TTC549 (cell line): ENCODE results near the gene UBASH3A.

Experiments used
- FAIRE-seq: peaks from 2 replicates; lab custom pipeline; 2012; peaks lifted over from hg19 to GRCh38; lab: Jason Lieb, UNC

Gene UBASH3A

GRCh38 chr21:42411891-42412635, 8.4 kb downstream of the UBASH3A start:
- FAIRE-seq, result no peak

- no peak for FAIRE-seq
These were observed 8.9 kb downstream of the UBASH3A start for GRCh38 chr21:42412636-42412933.

- no peak for FAIRE-seq
These were observed 9.4 kb downstream of the UBASH3A start for GRCh38 chr21:42413093-42413492.

DNA sequence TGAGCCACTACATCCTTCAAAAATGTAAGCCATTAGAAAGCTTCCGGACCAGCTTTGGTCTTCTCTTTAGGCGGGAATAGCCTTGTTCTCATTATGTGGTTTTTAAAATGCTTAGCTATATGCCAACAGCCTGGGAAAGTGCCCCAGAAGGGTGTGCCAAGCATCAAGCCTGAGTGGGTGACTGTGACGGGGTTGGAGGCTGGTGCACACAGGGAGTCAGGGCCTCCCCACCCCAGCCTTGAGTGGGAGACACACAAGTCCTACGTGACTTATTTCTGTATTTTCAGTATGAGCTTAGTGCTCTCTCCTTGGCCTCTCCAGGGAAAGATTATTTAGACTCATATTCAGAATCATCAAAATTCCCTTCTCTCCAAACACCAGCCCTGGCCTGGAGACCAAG, 9.8 kb downstream of the UBASH3A start:
- no peak for FAIRE-seq

DNA sequence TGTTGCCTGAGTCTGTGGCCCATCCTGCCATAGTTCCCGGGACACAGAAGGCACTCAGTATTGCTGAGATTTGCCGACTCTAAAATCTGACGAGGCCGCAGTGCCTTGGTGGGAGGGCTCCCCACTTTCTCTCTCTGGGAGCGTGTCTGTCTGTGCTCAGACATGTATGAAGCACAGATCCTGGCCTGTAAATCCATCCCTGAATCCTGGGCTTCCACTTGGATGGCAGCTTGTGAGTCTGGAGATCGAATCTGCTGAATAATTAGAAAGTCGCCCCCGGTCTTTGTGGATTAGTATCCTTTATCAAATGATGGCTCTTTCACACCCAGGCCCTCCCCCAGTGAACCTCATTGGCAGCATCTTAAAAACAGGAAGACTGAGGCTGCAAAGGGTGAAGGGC, 10.4 kb downstream of the UBASH3A start:
- no peak for FAIRE-seq

GRCh38 chr21:42414553-42414927, 10.8 kb downstream of the UBASH3A start:
- FAIRE-seq, result no peak

DNA sequence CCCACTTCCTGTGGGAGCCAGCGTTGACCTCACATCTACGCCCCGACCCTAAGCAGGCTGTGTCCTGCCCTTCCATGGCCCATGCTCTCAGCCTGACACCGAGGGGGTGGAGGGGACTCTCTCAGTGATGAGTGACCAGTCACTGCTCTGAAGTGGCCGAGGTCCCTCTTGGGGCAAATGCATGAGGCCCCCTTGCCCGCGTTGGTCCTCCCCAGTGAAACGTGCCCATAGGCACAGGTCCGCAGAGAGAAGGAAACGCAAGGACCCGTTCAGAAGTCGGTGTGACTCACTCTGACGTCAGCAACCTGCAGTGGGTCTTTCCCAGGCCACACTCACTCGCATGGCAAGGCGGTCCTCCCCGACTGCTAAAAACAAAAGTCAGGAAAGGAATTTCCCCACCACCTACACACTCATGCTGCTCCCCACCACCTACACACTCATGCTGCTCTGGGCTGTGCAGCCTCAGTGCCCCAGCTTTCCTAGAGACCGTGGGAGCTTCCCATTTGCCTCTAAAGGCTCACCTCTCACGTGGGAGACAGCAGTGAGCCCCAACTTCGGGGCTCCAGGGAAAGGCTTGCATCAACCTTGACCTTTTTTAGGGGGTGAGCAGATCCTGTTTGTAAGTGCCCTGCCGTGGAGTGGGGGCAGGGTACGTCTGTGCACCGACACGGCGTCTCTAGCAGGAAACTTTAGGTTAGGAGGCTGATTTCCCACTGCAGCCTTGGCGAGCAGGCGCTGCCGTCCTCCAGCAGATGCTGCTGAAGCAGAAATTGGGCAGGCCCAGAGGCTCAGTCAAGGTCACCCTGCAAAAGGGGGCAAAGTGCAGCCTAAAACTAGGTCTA, 11.4 kb downstream of the UBASH3A start:
- no peak for FAIRE-seq

DNA sequence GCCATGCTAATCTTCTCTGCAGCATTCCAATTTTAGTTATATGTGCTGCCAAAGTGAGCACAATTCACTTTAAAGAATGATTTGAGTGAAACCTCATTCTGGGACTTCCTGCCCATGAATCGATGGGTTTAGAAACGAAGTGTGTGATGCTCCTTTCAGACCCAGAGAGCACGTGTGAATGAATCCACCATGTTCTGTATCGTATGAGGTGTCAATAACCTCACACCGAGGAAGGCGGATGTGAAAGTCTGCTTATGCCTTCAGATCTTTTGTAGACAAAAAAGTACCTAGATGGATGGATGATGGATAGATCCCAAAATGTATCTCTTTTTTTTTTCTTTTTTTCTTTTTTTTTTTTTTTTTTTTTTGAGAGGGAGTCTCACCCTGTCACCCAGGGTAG, 13.8 kb downstream of the UBASH3A start:
- no peak for FAIRE-seq

- FAIRE-seq, result no peak
These were observed 15.2 kb downstream of the UBASH3A start for GRCh38 chr21:42418886-42419285.

GRCh38 chr21:42419845-42420244, 16.1 kb downstream of the UBASH3A start:
- no peak for FAIRE-seq

- no peak for FAIRE-seq
These were observed 17.5 kb downstream of the UBASH3A start for GRCh38 chr21:42421018-42421793.

GRCh38 chr21:42423197-42423675, 19.5 kb downstream of the UBASH3A start:
- FAIRE-seq, result no peak

DNA sequence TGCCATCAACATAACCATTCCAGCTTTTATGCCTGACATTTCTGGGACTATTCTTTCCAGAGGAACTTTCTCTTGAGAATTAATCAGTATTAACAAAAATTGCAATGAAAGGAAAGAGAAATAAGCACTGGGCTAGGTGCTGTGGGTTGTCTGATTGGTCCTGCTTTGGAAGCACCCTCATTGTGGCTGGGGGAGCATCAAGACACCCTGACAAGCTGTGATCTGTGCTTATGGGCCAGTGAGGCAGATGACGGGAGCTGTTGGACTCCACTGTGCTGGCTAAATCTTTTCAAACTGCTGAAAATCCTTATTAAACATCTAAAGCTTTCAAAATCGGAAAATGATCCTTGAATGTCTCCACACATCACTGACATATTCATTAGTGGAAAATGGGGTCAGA, 20.0 kb downstream of the UBASH3A start:
- no peak for FAIRE-seq

- no peak for FAIRE-seq
These were observed 21.3 kb downstream of the UBASH3A start for GRCh38 chr21:42424914-42425541.

GRCh38 chr21:42425591-42425990, 21.9 kb downstream of the UBASH3A start:
- FAIRE-seq, result no peak

- no peak for FAIRE-seq
These were observed 22.7 kb downstream of the UBASH3A start for GRCh38 chr21:42426424-42426823.

DNA sequence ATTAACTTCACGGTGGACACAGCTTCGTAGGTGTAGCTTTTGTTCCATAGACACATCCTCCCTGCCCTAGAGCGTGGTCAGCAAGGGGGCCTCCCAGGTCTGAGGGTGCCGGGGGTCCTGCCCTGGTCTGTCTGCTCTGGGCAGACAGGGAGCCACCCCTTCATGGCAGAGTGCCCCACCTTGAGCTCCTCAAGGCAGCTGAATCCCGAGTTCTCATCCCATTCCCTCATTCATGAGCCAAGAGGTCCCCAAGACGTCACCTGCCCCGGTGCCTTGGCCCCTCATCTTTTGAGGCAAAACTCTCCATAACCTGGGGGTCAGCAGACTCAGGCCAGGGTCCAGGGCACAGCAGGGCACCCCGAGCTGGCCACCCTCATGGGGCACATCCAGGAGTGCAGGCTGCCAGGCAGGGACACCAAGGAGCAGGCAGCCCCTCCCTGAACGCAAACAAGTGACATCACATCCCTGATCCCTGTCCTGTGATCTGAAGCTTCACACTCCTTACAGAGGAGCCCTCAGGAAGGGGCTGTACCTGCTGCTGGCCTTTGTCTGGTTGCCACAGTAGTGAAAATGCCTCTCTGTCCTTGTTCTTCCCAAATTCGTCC, 23.3 kb downstream of the UBASH3A start:
- FAIRE-seq, result no peak

- FAIRE-seq, result no peak
These were observed 24.2 kb downstream of the UBASH3A start for GRCh38 chr21:42427809-42428419.

DNA sequence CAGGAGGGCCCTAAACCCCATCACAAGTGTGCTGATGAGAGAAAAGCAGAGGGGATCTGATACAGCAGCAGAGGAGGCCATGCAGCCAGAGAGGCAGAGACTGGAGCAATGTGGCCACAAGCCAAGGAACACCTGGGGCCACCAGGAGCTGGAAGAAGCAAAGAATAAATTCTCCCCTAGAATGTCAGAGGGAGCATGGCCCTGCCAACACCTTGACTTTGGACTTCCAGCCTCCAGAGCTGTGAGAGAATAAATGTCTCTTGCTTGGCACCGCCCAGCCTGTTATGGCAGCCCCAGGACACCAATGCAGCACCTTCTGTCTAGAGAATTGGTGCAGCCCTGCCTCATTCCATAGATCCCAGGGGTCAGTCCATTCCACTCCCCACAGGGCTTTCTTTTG, 25.3 kb downstream of the UBASH3A start:
- FAIRE-seq, result no peak

- no peak for FAIRE-seq
These were observed 26.2 kb downstream of the UBASH3A start for GRCh38 chr21:42429856-42430255.

DNA sequence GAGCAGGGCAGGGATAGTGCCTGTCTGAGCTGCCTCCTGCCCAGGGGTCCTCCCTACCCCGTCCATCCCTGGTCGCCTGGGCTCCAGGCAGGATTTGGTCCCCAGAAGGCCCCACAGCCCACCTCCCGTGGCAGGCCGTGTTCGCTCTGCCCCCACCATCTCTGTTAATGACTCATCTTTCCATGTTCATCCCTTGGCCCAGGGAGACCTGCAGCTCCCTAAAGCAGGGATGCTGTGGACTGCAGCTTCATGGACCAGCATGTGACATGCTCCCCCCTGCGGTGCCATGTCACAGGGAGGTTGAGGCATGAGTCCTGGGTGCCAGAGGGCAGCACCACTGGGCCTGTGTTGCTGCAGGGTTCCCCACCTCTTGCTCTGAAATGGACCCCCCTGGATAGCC, 26.8 kb downstream of the UBASH3A start:
- no peak for FAIRE-seq

- FAIRE-seq, result no peak
These were observed 27.5 kb downstream of the UBASH3A start for GRCh38 chr21:42431196-42431595.
